Dedifferentiated amniotic fluid mesenchymal stem cell (primary cell): ENCODE data around the gene XNDC1N.
"Not testable (repeated sequence)": the region's sequence is repeated elsewhere in the genome, so short reads cannot be mapped to it uniquely, and the experiment has no call there.

Experiments used
- DNase-seq: peaks from one replicate; pipeline ENCODE4 v3.0.0-alpha.2; 2016; ENCODE audit errors: extremely low spot score

XNDC1N gene

GRCh38 chr11:71933141-71933933, 4.9 kb upstream of the XNDC1N start:
- DNase-seq, result no peak

DNA sequence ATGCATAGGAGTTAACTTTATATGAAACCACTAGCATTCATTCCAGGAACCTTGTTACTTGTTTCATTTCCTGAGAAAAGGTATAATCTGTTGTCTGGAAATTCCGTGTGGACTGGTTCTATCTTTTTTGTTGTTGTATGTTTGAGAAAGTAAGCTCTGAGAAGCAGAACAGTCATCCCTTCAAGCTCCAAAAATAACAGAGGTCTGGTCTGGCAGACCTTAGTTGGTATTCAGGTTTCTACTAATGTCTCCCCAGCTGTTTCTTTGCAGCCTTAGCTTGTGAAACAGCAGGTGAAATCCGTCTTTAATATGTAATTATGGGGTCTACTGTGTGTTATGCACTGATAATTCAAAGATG, 2.8 kb upstream of the XNDC1N start:
- no peak for DNase-seq

- DNase-seq, result no peak
Observed at GRCh38 chr11:71930556-71931244, 2.3 kb upstream of the XNDC1N start.

DNA sequence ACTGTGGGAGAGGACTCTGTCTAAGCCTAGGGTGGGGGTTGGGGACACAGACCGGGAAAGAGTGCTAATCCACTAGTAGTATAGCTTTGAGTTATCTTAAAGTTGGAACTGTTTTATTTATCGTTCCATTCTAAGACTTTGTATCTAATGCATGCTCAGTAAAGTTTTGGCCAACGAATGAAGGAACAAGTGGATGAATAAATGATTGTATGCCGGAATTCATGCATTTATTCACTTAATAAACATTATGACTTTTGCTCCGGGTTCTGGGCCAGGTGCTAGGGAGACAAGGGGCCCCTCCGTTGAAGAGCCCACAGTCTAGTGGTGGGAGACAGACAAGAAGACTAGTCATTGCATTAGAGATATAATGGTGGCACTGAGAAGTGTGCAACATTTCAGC, 1.1 kb upstream of the XNDC1N start:
- no peak for DNase-seq

- DNase-seq, result peak; percentile 95
Observed at GRCh38 chr11:71928737-71929443, 496 bp upstream of the XNDC1N start, which contains the start of gene RNF121. RNF121 (plus strand) TSS chr11:71929046; CDS start chr11:71929062, 16 bp downstream.

DNA sequence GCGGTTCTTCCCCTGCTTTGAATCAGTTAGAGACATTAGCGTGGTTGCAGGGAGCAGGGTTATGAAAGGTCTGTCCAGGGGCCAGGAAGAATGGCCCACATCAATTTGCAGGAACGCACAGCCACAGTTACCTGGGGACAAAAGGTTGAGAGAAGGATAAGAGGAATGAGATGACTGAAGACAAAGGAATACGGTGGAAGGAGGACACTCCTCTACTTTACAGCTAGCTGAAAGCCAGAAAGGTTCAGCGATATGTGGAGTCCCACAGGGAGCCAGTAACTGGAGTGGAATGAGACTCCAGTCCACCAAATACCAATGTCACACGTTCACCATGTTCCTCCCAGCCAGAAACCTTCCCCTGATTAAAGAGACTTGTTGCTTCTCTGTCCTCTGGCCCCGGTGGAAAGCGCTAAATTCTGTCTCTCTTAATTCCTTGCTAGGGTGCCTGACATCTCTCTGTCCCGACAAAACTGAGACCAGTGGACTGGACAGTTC, 10.7 kb downstream of the XNDC1N start:
- DNase-seq, result no peak

GRCh38 chr11:71914617-71915189, 13.7 kb downstream of the XNDC1N start:
- no peak for DNase-seq

- peak; percentile 63 for DNase-seq
Observed at GRCh38 chr11:71913756-71914526, 14.5 kb downstream of the XNDC1N start.

- not testable (repeated sequence) for DNase-seq
Observed at GRCh38 chr11:71911986-71912340, 16.4 kb downstream of the XNDC1N start.

DNA sequence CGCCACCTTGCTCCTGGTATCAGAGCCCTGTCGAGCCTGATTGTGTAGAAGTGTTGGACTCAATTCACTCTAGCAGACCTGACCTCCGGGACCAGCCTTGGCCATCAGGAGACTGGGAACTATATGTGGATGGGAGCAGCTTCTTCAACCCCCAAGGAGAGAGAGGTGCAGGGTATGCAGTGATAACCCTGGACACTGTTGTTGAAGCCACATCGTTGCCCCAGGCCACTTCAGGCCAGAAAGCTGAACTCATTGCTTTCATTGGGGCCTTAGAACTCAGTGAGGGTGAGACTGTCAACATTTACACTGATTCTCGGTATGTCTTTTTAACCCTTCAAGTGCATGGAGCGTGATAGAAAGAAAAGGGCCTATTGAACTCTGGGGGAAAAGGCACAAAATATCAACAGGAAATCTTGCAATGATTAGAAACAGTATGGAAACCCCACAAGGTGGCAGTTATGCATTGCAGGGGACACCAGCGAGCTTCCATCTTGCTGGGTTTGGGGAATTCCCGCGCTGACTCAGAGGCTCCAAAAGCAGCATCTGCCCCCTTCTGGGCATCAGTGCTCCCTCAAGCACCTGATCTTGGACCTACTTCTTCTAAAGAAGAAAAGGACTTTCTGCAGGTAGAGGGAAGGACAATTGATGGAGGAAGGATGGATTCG, 16.9 kb downstream of the XNDC1N start:
- DNase-seq, result not testable (repeated sequence)

GRCh38 chr11:71910775-71911174, 17.6 kb downstream of the XNDC1N start:
- not testable (repeated sequence) for DNase-seq

DNA sequence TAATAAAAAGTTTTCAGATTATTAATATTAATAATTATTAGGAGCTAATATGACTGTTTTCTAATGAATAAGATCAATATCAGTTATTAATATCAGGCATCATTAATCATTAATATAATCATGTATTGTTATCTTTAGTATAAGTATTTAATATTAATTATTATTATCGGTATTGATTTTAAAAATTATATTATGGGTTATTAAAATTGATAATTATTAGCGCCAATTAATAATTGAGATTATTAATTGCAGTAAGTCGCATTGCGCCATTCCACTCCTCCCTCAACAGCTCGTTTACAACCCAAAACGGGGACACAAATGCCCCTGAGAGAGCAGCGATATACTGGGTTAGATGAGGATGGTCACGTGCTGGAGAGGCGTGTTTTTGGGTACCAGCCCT, 20.2 kb downstream of the XNDC1N start:
- DNase-seq, result no peak

- DNase-seq, result not testable (repeated sequence)
Observed at GRCh38 chr11:71901137-71901536, 27.3 kb downstream of the XNDC1N start.

DNA sequence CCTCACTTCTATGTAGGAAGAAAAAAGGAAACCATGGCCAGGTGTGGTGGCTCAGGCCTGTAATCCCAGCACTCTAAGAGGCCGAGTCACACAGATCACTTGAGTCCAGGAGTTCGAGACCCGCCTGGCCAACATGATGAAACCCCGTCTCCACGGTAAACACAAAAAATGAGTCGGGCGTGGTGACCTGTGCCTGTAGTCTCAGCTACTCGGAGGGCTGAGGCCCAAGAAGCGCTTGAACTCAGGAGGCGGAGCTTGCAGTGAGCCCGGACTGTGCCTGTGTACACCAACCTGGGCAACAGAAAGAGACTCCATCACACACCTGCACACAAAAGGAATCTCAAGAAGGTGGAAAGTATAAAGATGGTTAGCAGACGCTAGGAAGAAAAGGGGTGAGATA, 32.4 kb downstream of the XNDC1N start:
- DNase-seq, result no peak

- not testable (repeated sequence) for DNase-seq
Observed at GRCh38 chr11:71889181-71889872, 39.1 kb downstream of the XNDC1N start.

- not testable (repeated sequence) for DNase-seq
Observed at GRCh38 chr11:71888335-71889010, 39.9 kb downstream of the XNDC1N start.

- not testable (repeated sequence) for DNase-seq
Observed at GRCh38 chr11:71885806-71886205, 42.6 kb downstream of the XNDC1N start.
